ENCODE data around the gene SGPP2.
"Not testable (repeated sequence)": the region's sequence is repeated elsewhere in the genome, so short reads cannot be mapped to it uniquely, and the experiment has no call there.

Gene SGPP2

GRCh38 chr2:222427646-222428301 is 3.4 kb downstream of the SGPP2 start:
- DNase-seq (ENCODE audit: low read depth), result no peak

DNA sequence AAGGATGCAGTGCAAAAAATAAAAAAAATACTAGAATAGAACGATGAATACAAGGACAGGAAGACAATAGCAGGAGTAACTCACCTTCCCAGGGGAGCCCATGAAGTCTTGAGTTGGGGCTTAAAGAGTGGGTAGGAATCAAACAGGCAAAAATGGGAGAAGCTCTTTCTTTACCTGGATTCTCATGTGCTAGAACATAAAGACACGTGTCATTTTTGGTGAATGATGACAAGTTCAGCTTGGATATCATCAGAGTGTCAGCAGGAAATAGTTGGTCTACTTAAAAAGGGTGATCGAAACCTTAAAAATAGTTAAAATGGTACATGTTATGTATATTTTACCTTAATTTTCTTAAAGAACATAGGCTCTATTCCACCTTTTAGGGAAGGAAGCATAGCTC is 5.7 kb downstream of the SGPP2 start:
- no peak for DNase-seq (ENCODE audit: low read depth)

- no peak for DNase-seq (ENCODE audit: low read depth)
These were observed 6.3 kb downstream of the SGPP2 start for GRCh38 chr2:222430681-222431080.

DNA sequence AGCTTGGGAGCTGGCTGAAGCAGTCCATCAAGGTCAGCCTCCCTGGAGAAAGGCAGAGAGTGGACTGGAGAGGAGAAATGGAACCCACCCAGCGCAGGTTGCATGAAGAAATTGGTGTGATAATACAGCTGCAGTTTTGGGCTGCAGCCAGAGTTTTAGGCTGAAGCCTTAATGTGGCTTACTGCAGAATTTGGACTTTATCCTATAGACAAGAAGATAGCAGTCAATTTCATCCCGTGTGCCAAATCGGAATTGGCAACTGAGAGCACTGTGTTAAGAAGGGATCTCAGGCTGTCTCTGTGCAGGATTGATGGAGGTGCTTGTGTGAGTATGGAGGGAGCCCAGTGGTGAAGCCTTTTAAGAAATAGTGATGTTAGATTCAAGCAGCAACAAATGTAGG is 7.5 kb downstream of the SGPP2 start:
- DNase-seq (ENCODE audit: low read depth), result no peak

- DNase-seq (ENCODE audit: low read depth), result no peak
These were observed 9.2 kb downstream of the SGPP2 start for GRCh38 chr2:222433332-222434173.

GRCh38 chr2:222434204-222434603 is 9.9 kb downstream of the SGPP2 start:
- no peak for DNase-seq (ENCODE audit: low read depth)

DNA sequence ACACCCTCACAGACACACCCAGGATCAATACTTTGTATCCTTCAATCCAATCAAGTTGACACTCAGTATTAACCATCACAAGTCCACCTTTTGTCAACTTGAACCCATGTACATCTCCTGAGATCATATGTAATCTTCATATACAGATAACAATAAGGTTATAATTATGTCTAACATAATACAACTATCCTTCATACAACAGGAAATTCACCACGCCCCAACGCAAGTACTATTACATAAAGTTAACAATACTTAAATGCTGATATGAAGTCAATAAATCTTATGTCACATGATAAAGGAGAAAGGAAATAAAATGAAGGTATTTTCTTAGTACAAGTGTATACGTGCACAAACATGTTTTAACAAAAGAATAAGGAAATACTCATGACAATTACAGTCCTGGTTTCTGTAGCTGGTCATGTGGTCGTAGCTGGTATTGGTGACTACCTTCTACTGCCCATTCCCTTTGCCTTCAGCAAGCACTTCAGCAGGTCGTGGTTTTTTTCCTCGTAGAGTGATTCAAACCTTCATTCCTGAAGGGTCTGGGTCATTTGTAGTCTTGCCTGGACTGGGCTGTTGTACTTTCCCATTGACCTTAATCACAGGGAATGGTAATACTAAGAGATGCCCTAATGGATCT is 11.2 kb downstream of the SGPP2 start:
- not testable (repeated sequence) for DNase-seq (ENCODE audit: low read depth)

- DNase-seq (ENCODE audit: low read depth), result no peak
These were observed 11.7 kb downstream of the SGPP2 start for GRCh38 chr2:222436040-222436413.

DNA sequence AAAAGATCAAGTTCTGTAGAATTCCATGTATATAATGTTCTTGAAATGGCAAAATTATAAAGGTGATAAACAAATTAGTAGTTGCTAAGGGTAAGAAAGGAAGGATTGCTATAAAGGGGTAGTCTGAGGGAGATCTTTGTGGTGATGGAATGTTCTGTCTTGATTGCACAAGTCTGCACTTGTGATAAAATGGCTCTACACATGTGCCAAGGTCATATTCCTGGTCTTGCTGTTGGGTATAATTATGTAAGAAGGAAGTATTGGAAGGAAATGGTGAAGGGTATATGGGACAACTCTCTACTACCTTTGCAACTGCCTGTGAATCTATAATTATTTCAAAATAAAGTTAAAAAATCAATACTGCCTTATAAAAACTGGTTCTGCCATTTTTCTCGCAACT is 15.3 kb downstream of the SGPP2 start:
- DNase-seq (ENCODE audit: low read depth), result no peak

GRCh38 chr2:222440673-222441422 is 16.5 kb downstream of the SGPP2 start:
- DNase-seq (ENCODE audit: low read depth), result no peak

- DNase-seq (ENCODE audit: low read depth), result no peak
These were observed 18.3 kb downstream of the SGPP2 start for GRCh38 chr2:222442665-222443064.

- no peak for DNase-seq (ENCODE audit: low read depth)
These were observed 20.9 kb downstream of the SGPP2 start for GRCh38 chr2:222445227-222445626.

GRCh38 chr2:222447131-222447530 is 22.8 kb downstream of the SGPP2 start:
- DNase-seq (ENCODE audit: low read depth), result no peak

DNA sequence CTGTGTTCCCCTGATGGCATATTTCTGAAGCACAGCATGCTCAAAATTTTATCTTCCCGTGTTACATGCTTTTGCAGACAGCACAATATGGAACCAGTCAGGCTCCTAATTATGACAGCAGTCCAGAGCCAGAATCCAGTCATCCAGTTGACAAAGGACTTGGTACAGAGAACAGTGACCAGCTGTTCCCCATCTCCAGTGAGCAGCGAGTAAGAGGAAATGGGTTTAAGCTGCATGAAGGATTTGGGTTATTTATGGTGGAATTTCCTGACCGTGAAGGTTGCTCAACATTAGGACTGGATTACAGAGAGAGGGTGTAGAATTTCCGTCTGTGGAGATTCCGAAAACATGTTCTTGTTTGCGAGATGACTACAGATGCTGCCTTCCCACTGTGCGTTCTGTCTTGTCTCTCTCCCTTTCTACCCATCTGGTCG is 24.4 kb downstream of the SGPP2 start:
- DNase-seq (ENCODE audit: low read depth), result no peak

DNA sequence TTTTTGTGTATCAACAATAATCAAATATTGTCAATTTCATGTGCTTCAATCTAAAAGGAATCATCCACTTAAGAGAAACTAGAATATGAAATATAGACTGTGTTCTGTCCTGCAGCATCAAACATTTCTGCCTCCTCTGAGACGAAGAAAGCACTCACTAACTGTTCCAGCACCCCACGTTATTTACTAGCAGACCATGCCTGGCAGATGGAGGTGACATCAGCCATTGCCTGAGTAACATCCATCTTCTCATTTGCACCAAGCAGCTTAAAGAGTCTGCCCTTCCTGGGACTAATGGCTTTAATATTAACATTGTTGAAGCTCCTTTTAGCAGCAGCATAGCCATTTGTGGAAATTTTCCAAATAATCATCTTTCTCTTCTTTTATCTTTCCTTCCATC is 25.7 kb downstream of the SGPP2 start:
- no peak for DNase-seq (ENCODE audit: low read depth)

DNA sequence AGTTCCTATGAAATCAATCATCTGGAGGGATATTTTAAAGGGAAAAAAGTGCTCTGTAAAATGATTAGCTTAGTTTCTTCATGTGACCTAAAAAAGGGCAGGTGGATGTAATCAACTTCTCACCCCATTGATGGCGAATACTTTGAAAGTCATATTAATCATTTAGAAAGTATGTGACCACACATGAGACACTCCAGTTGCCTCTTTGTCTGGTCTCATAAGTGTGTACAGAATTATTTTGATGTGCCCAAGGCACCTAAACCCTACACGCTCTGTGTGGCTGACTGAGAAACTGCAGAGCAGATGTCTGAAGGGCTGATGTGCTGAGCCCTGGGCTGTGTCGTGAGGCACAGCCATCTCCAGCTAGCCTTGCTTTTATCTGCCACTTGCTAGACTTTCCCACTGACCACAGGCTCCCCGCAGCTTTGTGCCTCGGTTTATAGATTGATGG is 26.9 kb downstream of the SGPP2 start:
- no peak for DNase-seq (ENCODE audit: low read depth)

- no peak for DNase-seq (ENCODE audit: low read depth)
These were observed 28.1 kb downstream of the SGPP2 start for GRCh38 chr2:222452422-222452950.

DNA sequence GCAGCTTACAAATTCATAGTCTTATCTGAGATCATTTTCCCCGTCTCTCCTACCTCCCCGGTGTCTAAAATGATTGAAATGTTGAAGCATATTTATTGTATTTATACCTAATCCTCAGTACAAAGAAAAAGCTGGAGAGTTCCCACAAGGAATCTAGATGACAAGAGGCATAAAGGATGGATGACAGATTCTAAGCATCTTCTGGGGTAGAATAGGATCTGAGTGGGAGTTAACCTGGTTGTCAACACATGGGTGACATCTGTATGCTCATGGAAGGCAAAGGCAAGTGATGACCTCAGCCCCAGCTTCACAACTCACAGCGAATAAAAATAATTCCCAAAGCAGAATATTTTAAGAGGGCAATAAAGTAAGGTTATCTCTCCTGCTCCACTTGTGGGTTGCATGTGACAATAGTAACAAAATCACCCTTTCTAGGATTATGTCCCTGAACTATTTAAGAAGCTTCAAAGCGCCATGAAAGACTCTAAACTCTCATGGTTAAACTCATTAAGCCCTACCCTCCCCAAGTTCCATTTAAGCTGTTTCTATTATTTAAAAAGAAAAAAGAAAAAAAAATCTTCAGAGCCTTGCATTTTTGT is 32.2 kb downstream of the SGPP2 start:
- no peak for DNase-seq (ENCODE audit: low read depth)

DNA sequence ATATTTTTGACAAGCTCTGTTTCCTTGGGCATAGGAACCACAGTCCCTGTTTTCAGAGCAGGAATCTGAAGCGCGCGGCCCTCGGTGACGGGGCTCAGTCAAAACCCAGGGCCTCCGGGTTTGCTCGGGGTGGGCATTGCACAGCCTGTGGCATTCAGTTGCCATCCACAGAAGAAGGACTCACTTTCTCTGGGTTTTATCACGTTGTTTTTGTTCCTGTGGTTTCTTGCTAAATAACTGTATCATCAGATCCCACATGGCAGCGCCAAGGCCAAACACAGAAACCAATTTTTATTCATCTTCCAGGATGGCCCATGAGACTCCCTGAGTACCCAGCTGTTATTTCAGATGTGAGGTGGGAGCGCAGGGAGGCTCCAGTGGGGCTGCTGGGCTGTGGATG is 35.6 kb downstream of the SGPP2 start:
- DNase-seq (ENCODE audit: low read depth), result no peak

GRCh38 chr2:222465746-222466145 is 41.4 kb downstream of the SGPP2 start:
- no peak for DNase-seq (ENCODE audit: low read depth)

DNA sequence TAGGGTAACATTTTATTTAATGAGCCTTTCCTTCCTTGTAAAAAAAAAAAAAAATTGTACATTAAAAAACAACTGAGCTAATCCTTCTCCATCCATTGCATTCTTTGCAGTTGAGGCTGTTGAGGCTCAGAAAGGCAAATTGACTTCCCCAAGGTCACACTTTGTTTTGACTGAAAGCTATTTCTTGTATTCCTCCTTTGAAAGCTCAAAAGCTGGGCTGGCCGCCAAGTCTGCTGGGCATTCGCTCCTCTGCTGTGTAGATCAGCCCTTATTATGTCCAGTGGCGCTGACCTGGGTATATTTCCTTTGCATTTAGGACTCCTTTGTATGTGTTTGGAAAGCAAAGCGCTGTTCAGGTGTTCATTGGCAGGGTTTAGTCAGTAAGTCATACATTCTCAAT is 44.0 kb downstream of the SGPP2 start:
- DNase-seq (ENCODE audit: low read depth), result no peak
